HEK293 (cell line): ENCODE data around the gene FAXC.

Source experiments
- CTCF ChIA-PET: fragments of 350-600 bp; formaldehyde crosslinking; extraction: SDS; loops from one replicate; lab custom pipeline; 2021; ENCODE audit warnings: antibody characterized with exemption; lab: Yijun Ruan, JAX
- POLR2A ChIA-PET: fragments of 300-600 bp; formaldehyde crosslinking; extraction: SDS; loops from one replicate; lab custom pipeline; 2020; ENCODE audit warnings: antibody characterized with exemption, inconsistent platforms; lab: Yijun Ruan, JAX
- H3K27ac ChIP-seq: fragments of 200-500 bp; sonication (Bioruptor generic); 2 replicates; pipeline ENCODE4 v1.5.1; 2014; ENCODE audit warnings: low read depth, low read length, control low read depth, inconsistent platforms; ENCODE audit errors: extremely low read depth
- H3K36me3 ChIP-seq, 2 experiments: fragments of 200-500 bp in 1 of 2; sonication (Bioruptor generic) in 1 of 2; 1 replicate in 1 of 2; 2 replicates in 1 of 2; pipeline ENCODE4 v1.5.1; 2014 to 2017; ENCODE audit warnings: inconsistent platforms in 2 of 2, low read length in 2 of 2; ENCODE audit not compliant: control insufficient read depth in 2 of 2, insufficient read depth in 1 of 2
- H3K4me1 ChIP-seq: fragments of 200-500 bp; sonication (Bioruptor generic); 2 replicates; pipeline ENCODE4 v1.5.1; 2014; ENCODE audit warnings: mild to moderate bottlenecking, low read length, inconsistent platforms; ENCODE audit not compliant: control insufficient read depth, insufficient read depth
- H3K4me3 ChIP-seq: 2 replicates; pipeline ENCODE4 v1.5.1; 2011; ENCODE audit warnings: low read depth, mild to moderate bottlenecking, control low read depth, low read length, moderate library complexity
- H3K9me3 ChIP-seq: fragments of 200-500 bp; sonication (Bioruptor generic); 2 replicates; pipeline ENCODE4 v1.5.1; 2014; ENCODE audit warnings: low read depth, low read length, inconsistent platforms; ENCODE audit not compliant: control insufficient read depth, insufficient read depth
- ATF2 ChIP-seq: fragments of 450-650 bp; formaldehyde crosslinking; IDR thresholded peaks from 2 replicates; pipeline ENCODE4 v1.5.1; 2016; ENCODE audit warnings: missing biosample characterization, missing genetic modification characterization, low read depth
- GLIS2 ChIP-seq: fragments of 450-650 bp; formaldehyde crosslinking; IDR thresholded peaks from 2 replicates; pipeline ENCODE4 v1.5.1; 2016; ENCODE audit warnings: missing biosample characterization, missing genetic modification characterization
- HIC1 ChIP-seq: fragments of 450-650 bp; formaldehyde crosslinking; IDR thresholded peaks from 2 replicates; pipeline ENCODE4 v1.5.1; 2016; ENCODE audit warnings: missing biosample characterization, missing genetic modification characterization
- MZF1 ChIP-seq: fragments of 450-650 bp; formaldehyde crosslinking; IDR thresholded peaks from 2 replicates; pipeline ENCODE4 v1.5.1; 2017; ENCODE audit warnings: missing biosample characterization, missing genetic modification characterization, borderline replicate concordance
- SP7 ChIP-seq: fragments of 450-650 bp; formaldehyde crosslinking; IDR thresholded peaks from 2 replicates; pipeline ENCODE4 v1.5.1; 2016; ENCODE audit warnings: missing biosample characterization, missing genetic modification characterization
- ZBTB20 ChIP-seq: fragments of 450-650 bp; formaldehyde crosslinking; IDR thresholded peaks from 2 replicates; pipeline ENCODE4 v1.5.1; 2016; ENCODE audit warnings: missing biosample characterization, missing genetic modification characterization
- ZNF221 ChIP-seq: fragments of 450-650 bp; formaldehyde crosslinking; IDR thresholded peaks from 2 replicates; pipeline ENCODE4 v1.5.1; 2017; ENCODE audit warnings: missing biosample characterization, missing genetic modification characterization, borderline replicate concordance
- ZNF292 ChIP-seq: fragments of 450-650 bp; formaldehyde crosslinking; IDR thresholded peaks from 2 replicates; pipeline ENCODE4 v1.5.1; 2016; ENCODE audit warnings: low read depth, missing biosample characterization, missing genetic modification characterization, borderline replicate concordance
- ZNF362 ChIP-seq: fragments of 450-650 bp; formaldehyde crosslinking; IDR thresholded peaks from 2 replicates; pipeline ENCODE4 v1.5.1; 2016; ENCODE audit warnings: missing biosample characterization, missing genetic modification characterization
- ZNF639 ChIP-seq: fragments of 450-650 bp; formaldehyde crosslinking; IDR thresholded peaks from 2 replicates; pipeline ENCODE4 v1.5.1; 2016; ENCODE audit warnings: missing biosample characterization, missing genetic modification characterization
- ZNF660 ChIP-seq: fragments of 450-650 bp; IDR thresholded peaks from 2 replicates; pipeline ENCODE4 v1.5.1; 2018; ENCODE audit warnings: missing biosample characterization, mild to moderate bottlenecking, missing genetic modification characterization
- ZNF664 ChIP-seq: fragments of 450-650 bp; formaldehyde crosslinking; IDR thresholded peaks from 2 replicates; pipeline ENCODE4 v1.5.1; 2016; ENCODE audit warnings: missing biosample characterization, missing genetic modification characterization
- ZNF76 ChIP-seq: fragments of 450-650 bp; formaldehyde crosslinking; IDR thresholded peaks from 2 replicates; pipeline ENCODE4; 2016; ENCODE audit warnings: low read depth, missing biosample characterization, missing genetic modification characterization, borderline replicate concordance
- ZNF768 ChIP-seq: fragments of 450-650 bp; formaldehyde crosslinking; IDR thresholded peaks from 2 replicates; pipeline ENCODE4 v1.5.1; 2018; ENCODE audit warnings: missing biosample characterization, mild to moderate bottlenecking, missing genetic modification characterization

FAXC gene

GRCh38 chr6:99348288-99349170 is 945 bp downstream of the FAXC start (continued):
- TF ChIP-seq HIC1 (tag by site-specific recombination) (peak; percentile 78), ZNF76 (peak; percentile 78), MZF1 (no peak), ZBTB20 (tag by site-specific recombination) (peak; percentile 78; the same call in 1 of the 2 replicates)

GRCh38 chr6:99347804-99348203 is 1.7 kb downstream of the FAXC start:
- Histone ChIP-seq H3K4me1 (peaks cover 5% of the 10 kb centered on the region; the same call in 1 of the 2 replicates), H3K4me3 (no peak overlapping the region; the same call in 1 of the 2 replicates), H3K27ac (no peak overlapping the region), H3K9me3 (no peaks in the 10 kb centered on the region), H3K36me3 (peaks cover 0 to 5% of the 10 kb centered on the region in 2 experiments; a peak in 2 of 3 replicates)
- no peak for TF ChIP-seq ZNF292 (tag by site-specific recombination)
- TF ChIP-seq HIC1 (tag by site-specific recombination) = no peak
- TF ChIP-seq ZNF660 = peak; percentile 93
- ChIA-PET POLR2A (interaction anchor here (0.7 to 4.5 kb wide), 6 partner anchors 10 to 221 kb away, joined by 3 to 41 read pairs (median 6); partner anchors contain the start of genes CCNC and COQ3), CTCF (interaction anchor here (1.0 to 10.1 kb wide), 4 partner anchors 10 to 29 kb away, joined by 4 to 125 read pairs (median 8); no protein-coding TSS in a partner anchor)

GRCh38 chr6:99346595-99346994 is 2.9 kb downstream of the FAXC start:
- 0 out of 2 replicates have a peak, but pooled peaks have one; percentile 39 for TF ChIP-seq ZNF768
- TF ChIP-seq SP7 (tag by site-specific recombination) = no peak
- no peaks in the 10 kb centered on the region for H3K9me3 ChIP-seq
- ChIA-PET CTCF (interaction anchor here (0.8 to 10.1 kb wide), 5 partner anchors 9 to 129 kb away, joined by 3 to 125 read pairs (median 7); no protein-coding TSS in a partner anchor), POLR2A (interaction anchor here (0.7 to 4.5 kb wide), 4 partner anchors 48 to 490 kb away, joined by 6 to 41 read pairs (median 10); partner anchors contain the start of gene COQ3)
- H3K36me3 ChIP-seq = peaks cover 0 to 7% of the 10 kb centered on the region in 2 experiments; a peak in 2 of 3 replicates
- H3K4me3 ChIP-seq = no peak overlapping the region
- H3K27ac ChIP-seq = no peak overlapping the region
- peaks cover 5% of the 10 kb centered on the region; the same call in 1 of the 2 replicates for H3K4me1 ChIP-seq

GRCh38 chr6:99345164-99345563 is 4.3 kb downstream of the FAXC start:
- peaks cover under 1% of the 10 kb centered on the region; the same call in 1 of the 2 replicates for H3K4me1 ChIP-seq
- POLR2A ChIA-PET = interaction anchor here (1.1 to 4.5 kb wide), 3 partner anchors 15 to 81 kb away, joined by 3 to 41 read pairs (median 3); partner anchors contain the start of gene COQ3
- no peak for TF ChIP-seq ZNF221
- TF ChIP-seq ZNF639 (tag by site-specific recombination) = no peak
- no peak for TF ChIP-seq ATF2 (tag by site-specific recombination)
- TF ChIP-seq ZNF664 (tag by site-specific recombination) = peak; percentile 85
- no peak for TF ChIP-seq GLIS2
- no peak for TF ChIP-seq ZNF362 (tag by site-specific recombination)
- no peak overlapping the region for H3K4me3 ChIP-seq
- H3K9me3 ChIP-seq = no peaks in the 10 kb centered on the region
- H3K36me3 ChIP-seq = peaks cover 5 to 7% of the 10 kb centered on the region in 2 experiments; a peak in 2 of 3 replicates
- CTCF ChIA-PET = interaction anchor here (0.6 to 10.1 kb wide), 6 partner anchors 9 to 90 kb away, joined by 3 to 125 read pairs (median 4); partner anchors contain the start of gene COQ3
- no peak overlapping the region for H3K27ac ChIP-seq
